Anterior cingulate cortex (tissue), 58 donors: ENCODE results near the gene HOXB4.

ENCODE experiments used
- DNase-seq, 58 donors: peaks; one replicate each; lab custom pipeline; 2025; lab: John Stamatoyannopoulos, UW

Gene HOXB4

GRCh38 chr17:48575673-48576478 is 2.3 kb downstream of the HOXB4 start:
- DNase-seq, result no peak

GRCh38 chr17:48575066-48575582 is 3.0 kb downstream of the HOXB4 start:
- DNase-seq, result no peak

GRCh38 chr17:48574505-48575065 is 3.6 kb downstream of the HOXB4 start:
- no peak for DNase-seq

GRCh38 chr17:48571826-48572417 is 6.2 kb downstream of the HOXB4 start:
- no peak for DNase-seq

- no peak for DNase-seq
Observed at GRCh38 chr17:48571024-48571818, 6.9 kb downstream of the HOXB4 start.

GRCh38 chr17:48570325-48571023 is 7.7 kb downstream of the HOXB4 start:
- DNase-seq, result no peak

GRCh38 chr17:48569674-48570324 is 8.4 kb downstream of the HOXB4 start:
- no peak for DNase-seq

GRCh38 chr17:48569240-48569582 is 8.9 kb downstream of the HOXB4 start:
- no peak for DNase-seq

- DNase-seq, result no peak
Observed at GRCh38 chr17:48568499-48569239, 9.5 kb downstream of the HOXB4 start.

GRCh38 chr17:48567646-48568354 is 10.3 kb downstream of the HOXB4 start:
- no peak for DNase-seq

GRCh38 chr17:48567209-48567608 is 10.9 kb downstream of the HOXB4 start:
- DNase-seq, result no peak

GRCh38 chr17:48566717-48567116 is 11.4 kb downstream of the HOXB4 start:
- DNase-seq, result no peak

- DNase-seq, result no peak
Observed at GRCh38 chr17:48565925-48566710, 12.0 kb downstream of the HOXB4 start.

- DNase-seq, result no peak
Observed at GRCh38 chr17:48565022-48565554, 13.1 kb downstream of the HOXB4 start.

GRCh38 chr17:48564188-48565021 is 13.7 kb downstream of the HOXB4 start:
- DNase-seq, result no peak

GRCh38 chr17:48563867-48564187 is 14.3 kb downstream of the HOXB4 start:
- no peak for DNase-seq
